Measurements from ENCODE around the gene RAD51D.

RAD51D gene

DNA sequence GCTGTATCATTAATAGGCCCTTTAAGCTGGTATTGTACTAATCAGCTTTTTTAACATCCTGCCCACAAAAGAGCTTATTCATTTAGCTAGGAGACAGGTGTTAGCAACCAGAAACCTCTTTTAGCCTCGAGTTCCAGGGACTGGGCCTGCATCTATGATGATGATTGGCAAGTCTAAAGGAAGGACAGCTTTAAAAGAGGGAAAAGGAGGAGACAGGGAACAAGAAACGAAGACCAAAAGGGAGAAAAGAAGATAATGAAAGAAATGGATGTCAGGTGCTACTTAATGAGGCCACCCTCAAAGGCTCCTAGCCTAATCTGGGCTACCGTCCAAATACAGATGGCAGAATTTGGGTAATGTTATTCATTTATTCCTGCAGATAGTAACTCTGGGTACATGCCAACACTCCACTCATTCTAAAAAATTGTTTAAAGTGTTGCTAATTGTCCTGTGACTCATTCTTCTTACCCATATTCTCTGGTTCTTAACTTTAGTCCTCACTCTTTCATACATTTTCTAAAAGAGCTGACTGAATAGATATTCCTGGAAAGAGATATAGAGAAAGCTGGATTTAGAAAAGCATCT is 37.5 kb downstream of the RAD51D start:
- no peak overlapping the region for H2AFZ ChIP-seq (ENCODE audit: low read depth, low read length)
- peaks cover 14% of the 10 kb centered on the region for H3K4me1 ChIP-seq (ENCODE audit: insufficient read depth, low read length)
- no peaks in the 10 kb centered on the region for H3K36me3 ChIP-seq (ENCODE audit: insufficient read depth, low read length)
- no peaks in the 10 kb centered on the region for H3K9me3 ChIP-seq (ENCODE audit: low read length)
- H3K27me3 ChIP-seq (ENCODE audit: insufficient read depth, low read length) = no peaks in the 10 kb centered on the region
- H3K4me3 ChIP-seq (ENCODE audit: low read length) = no peak overlapping the region

DNA sequence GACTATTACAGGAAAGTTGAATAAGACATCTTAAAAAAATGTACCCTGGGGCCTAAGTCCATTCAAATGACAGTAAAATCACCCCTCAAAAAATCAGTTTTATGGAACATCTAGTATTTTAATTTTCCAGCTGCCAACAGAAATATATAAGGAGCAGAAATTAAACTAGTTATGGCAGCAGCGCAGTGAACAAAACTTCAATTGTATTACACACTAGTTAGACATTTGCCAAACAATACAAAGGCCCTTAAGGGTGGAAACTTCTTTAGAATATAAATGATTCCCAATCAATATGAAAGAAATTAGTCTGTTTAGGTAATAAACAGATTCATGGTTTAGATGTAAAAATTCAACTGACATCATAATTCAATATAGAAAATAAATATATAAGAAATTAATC is 38.0 kb downstream of the RAD51D start:
- Histone ChIP-seq H3K4me3 (ENCODE audit: low read length) (no peak overlapping the region), H3K36me3 (ENCODE audit: insufficient read depth, low read length) (no peaks in the 10 kb centered on the region), H3K4me1 (ENCODE audit: insufficient read depth, low read length) (peaks cover 9% of the 10 kb centered on the region), H3K9me3 (ENCODE audit: low read length) (no peaks in the 10 kb centered on the region), H3K27me3 (ENCODE audit: insufficient read depth, low read length) (no peaks in the 10 kb centered on the region), H2AFZ (ENCODE audit: low read depth, low read length) (no peak overlapping the region)

DNA sequence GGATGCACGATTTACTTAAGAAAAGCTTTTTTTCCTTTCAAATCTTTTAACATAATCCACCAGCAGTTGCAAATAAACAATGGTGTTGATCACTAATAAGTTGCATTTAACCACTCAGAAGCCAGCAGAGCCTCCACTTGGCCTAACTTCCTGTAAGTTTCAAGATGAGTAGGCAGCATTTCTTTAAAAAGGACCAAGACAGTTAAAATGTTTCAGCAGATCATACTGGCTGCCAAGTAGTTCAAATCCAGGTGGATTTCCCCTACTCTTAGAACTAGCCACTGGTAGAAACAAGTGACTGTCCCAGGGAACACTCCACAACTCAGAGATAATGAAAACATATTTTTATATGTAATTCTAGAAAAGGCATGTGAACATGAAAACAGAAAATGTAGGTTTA is 39.1 kb downstream of the RAD51D start:
- Histone ChIP-seq H3K4me1 (ENCODE audit: insufficient read depth, low read length) (peaks cover 9% of the 10 kb centered on the region), H3K9me3 (ENCODE audit: low read length) (no peaks in the 10 kb centered on the region), H2AFZ (ENCODE audit: low read depth, low read length) (no peak overlapping the region), H3K4me3 (ENCODE audit: low read length) (no peak overlapping the region), H3K36me3 (ENCODE audit: insufficient read depth, low read length) (no peaks in the 10 kb centered on the region), H3K27me3 (ENCODE audit: insufficient read depth, low read length) (no peaks in the 10 kb centered on the region)

DNA sequence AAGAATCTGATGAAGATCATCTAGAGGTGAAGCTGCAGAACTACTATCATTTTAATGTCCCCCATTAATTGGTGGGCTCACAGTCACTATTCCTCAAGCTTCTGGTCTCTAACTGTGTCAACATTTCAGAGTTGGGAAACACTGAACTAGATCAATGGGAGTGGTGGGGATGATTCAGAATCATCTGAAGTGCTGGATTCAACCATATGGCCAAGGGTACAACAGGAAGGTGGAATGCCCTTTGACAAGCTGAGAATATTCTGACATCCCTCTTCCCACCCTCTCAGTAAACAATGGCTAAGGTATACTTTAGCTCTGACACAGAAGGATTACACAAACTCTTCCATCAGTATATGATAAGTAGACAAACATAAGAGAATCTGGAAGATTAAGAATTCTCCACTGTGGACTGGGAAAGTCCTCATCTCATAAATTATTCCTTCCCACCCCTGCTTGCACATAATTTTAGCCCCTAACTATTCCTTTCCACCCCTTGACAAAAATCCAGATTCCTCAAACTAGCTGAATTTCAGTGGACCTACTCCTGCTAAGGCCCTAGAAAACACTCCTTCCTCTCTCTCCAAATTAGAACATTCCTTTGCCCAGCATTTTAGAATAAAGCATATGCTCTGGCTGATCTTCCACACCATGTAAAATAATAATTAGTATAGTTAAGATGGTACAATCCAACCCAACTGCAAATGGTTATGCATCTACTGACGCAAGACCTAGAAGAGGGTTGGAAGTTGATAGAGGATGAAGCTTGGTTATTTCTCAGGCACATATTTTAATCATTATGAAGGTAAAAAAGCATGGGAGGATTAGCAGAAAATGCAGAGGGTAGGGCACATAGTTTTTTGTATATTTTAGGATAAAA is 39.9 kb downstream of the RAD51D start:
- Histone ChIP-seq H3K9me3 (ENCODE audit: low read length) (no peaks in the 10 kb centered on the region), H3K4me3 (ENCODE audit: low read length) (no peak overlapping the region), H3K36me3 (ENCODE audit: insufficient read depth, low read length) (no peaks in the 10 kb centered on the region), H3K4me1 (ENCODE audit: insufficient read depth, low read length) (peaks cover 15% of the 10 kb centered on the region), H2AFZ (ENCODE audit: low read depth, low read length) (no peak overlapping the region), H3K27me3 (ENCODE audit: insufficient read depth, low read length) (no peaks in the 10 kb centered on the region)

DNA sequence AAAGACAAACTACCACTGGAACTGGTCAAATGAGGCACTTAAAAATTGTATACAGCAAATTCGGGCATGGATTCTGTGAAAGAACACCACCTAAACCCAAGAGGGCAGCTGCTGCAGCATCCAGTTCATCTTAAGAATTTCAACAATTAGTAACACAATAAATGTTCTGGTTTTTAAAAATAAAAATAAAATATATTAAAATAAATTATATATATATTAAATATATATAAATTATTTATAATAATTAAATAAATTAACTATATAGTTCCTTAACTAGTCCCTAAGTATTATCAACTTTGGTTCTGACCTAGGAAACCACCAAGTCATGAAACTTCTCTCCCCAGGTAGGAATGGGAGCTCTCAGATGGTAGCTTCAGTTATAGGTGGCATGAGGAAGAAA is 42.8 kb downstream of the RAD51D start:
- no peak overlapping the region for H3K4me3 ChIP-seq (ENCODE audit: low read length)
- no peaks in the 10 kb centered on the region for H3K27me3 ChIP-seq (ENCODE audit: insufficient read depth, low read length)
- no peaks in the 10 kb centered on the region for H3K9me3 ChIP-seq (ENCODE audit: low read length)
- no peak overlapping the region for H2AFZ ChIP-seq (ENCODE audit: low read depth, low read length)
- H3K36me3 ChIP-seq (ENCODE audit: insufficient read depth, low read length) = no peaks in the 10 kb centered on the region
- peaks cover 15% of the 10 kb centered on the region for H3K4me1 ChIP-seq (ENCODE audit: insufficient read depth, low read length)

DNA sequence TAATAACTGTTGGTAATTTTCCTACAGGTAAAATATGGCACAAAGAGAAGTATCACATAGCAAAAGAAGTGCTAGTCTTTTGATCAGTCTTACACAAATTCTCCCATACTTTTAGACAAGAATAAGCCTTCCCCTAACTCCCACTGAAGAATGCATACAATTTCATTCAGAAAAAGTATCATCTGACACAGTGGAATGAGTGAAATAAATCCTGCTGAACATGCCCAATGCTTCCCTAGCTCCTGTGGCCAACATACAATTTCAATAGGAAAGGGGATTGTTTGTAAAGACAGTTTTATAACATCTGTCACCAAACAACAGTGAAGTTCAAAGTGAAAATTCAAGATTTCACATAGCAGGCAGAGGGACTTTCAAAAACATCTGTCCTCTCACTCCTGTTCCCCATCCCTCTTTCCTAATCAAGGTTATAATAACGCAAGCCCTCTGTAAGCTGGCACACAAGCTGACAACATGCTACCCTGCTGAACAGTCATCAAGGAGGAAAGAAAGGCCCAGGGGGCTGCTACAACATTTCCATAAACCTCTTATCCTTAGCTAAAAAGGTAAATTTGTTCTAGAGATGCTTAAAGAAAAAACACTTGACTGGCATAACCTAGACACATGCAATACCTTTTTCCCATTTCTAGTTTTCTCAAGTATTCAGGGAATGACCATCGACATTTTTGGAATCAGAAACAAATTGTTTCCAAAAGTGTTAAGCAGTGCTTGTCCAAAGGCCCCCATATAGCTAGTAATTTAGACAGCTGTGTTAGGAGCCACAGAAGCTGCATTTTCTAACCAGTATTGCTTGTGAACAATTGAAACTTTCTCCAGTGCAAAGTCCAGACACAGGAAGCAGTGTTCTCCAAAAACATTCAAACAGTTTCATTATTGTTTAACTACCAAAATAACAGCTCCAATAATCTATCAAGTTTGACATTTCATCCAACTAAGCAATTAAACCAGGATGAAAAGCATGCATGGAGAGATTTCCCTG is 44.7 kb downstream of the RAD51D start:
- Histone ChIP-seq H3K9me3 (ENCODE audit: low read length) (no peaks in the 10 kb centered on the region), H3K4me1 (ENCODE audit: insufficient read depth, low read length) (peaks cover 15% of the 10 kb centered on the region), H3K36me3 (ENCODE audit: insufficient read depth, low read length) (no peaks in the 10 kb centered on the region), H3K27me3 (ENCODE audit: insufficient read depth, low read length) (no peaks in the 10 kb centered on the region), H3K4me3 (ENCODE audit: low read length) (no peak overlapping the region), H2AFZ (ENCODE audit: low read depth, low read length) (no peak overlapping the region)

DNA sequence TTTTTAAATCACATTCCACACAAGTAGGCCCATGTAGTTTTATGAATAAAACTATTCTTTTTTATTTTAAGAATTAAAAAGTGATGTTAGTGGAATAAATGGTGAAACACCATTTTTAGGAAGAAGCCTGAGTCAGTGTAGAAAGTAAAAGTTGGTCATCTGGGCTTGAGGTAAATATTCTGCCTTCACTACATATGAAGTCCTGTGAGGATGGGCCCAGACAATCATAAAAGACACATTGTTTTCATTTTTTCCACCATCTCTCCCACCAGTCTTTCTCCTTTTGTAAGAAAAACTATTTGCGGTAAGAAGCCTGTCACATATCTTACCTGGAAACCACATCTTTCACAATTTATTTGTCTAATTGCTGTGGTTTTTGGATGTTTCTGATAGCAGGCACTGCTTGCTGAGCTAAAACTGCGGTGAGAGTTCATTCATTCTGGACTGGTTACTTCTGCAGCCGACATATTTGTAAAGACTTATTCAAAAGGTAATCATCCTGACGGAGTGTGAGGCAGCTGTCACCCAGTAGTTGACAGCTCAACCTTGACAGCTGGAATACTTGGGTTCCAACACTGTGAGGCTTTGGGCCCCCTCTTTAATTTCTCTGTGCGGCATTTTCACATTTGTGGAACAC is 45.6 kb downstream of the RAD51D start:
- H3K27me3 ChIP-seq (ENCODE audit: insufficient read depth, low read length) = no peaks in the 10 kb centered on the region

DNA sequence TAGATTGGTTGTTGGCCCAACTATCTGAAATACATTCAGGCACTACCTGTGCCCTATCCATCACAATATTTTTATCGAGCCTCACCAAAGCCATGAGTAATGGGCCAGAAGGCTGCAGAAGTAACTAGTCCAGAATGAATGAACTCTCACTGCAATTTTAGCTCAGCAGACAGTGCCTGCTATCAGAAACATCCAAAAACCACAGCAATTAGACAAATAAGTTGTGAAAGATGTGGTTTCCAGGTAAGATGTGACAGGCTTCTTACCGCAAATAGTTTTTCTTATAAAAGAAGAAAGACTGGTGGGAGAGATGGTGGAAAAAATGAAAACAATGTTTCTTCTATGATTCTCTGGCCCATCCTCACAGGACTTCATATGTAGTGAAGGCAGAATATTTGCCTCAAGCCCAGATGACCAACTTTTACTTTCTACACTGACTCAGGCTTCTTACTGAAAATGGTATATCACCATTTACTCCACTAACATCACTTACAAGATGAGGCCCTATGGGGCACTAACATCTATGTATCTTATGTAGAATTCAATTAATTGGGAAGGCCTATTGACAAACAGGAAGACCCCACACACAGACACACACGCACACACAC is 46.4 kb downstream of the RAD51D start:
- Histone ChIP-seq H3K27me3 (ENCODE audit: insufficient read depth, low read length) (no peaks in the 10 kb centered on the region), H3K9me3 (ENCODE audit: low read length) (no peaks in the 10 kb centered on the region), H2AFZ (ENCODE audit: low read depth, low read length) (no peak overlapping the region), H3K4me3 (ENCODE audit: low read length) (no peak overlapping the region), H3K4me1 (ENCODE audit: insufficient read depth, low read length) (peaks cover 15% of the 10 kb centered on the region), H3K36me3 (ENCODE audit: insufficient read depth, low read length) (no peaks in the 10 kb centered on the region)

More for the DNA sequence above, 45.6 kb downstream of the RAD51D start:
- Histone ChIP-seq H3K4me1 (ENCODE audit: insufficient read depth, low read length) (peaks cover 15% of the 10 kb centered on the region), H3K4me3 (ENCODE audit: low read length) (no peak overlapping the region), H3K36me3 (ENCODE audit: insufficient read depth, low read length) (no peaks in the 10 kb centered on the region), H3K9me3 (ENCODE audit: low read length) (no peaks in the 10 kb centered on the region), H2AFZ (ENCODE audit: low read depth, low read length) (no peak overlapping the region)

DNA sequence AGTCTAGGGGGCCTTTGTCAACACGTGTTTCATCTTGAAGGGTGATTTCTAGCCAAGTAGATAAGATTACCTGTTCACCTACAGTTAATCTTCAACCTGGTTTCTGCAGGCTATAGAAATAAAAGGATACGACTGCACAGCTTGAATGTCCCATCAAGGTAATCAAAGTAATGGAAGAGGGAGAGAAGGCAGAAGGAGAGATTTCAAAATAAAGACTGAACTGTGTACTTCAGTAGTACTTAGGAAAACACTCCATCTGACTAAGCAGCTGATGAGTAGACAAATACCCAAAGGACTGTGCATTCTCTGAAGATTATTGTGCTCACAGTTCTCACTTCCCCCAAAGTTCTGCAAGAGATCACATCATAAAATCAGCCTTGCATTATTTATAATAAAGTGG is 50.3 kb downstream of the RAD51D start:
- Histone ChIP-seq H2AFZ (ENCODE audit: low read depth, low read length) (no peak overlapping the region), H3K36me3 (ENCODE audit: insufficient read depth, low read length) (no peaks in the 10 kb centered on the region), H3K4me1 (ENCODE audit: insufficient read depth, low read length) (peaks cover 7% of the 10 kb centered on the region), H3K27me3 (ENCODE audit: insufficient read depth, low read length) (no peaks in the 10 kb centered on the region), H3K4me3 (ENCODE audit: low read length) (no peak overlapping the region), H3K9me3 (ENCODE audit: low read length) (no peaks in the 10 kb centered on the region)

DNA sequence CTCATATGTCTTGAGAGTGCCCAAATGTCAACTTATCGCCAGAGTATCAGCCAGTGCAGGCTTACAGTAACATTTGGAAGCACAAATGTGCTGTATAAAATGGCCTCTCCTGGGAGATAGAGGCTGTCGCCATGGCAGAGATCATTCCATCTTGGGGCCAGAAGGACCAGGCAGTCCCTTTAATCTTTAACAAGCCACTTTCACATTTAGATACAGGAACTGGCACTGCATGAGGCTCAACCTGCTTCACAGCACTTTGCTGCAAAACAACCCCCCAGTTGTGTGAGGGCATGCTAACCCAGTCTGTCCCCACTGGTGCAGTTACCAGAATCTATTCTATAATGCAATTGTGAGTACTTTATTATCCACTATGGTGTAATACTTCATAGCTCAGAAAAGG is 51.4 kb downstream of the RAD51D start:
- Histone ChIP-seq H3K9me3 (ENCODE audit: low read length) (no peaks in the 10 kb centered on the region), H3K4me1 (ENCODE audit: insufficient read depth, low read length) (peaks cover 13% of the 10 kb centered on the region), H2AFZ (ENCODE audit: low read depth, low read length) (no peak overlapping the region), H3K4me3 (ENCODE audit: low read length) (no peak overlapping the region), H3K27me3 (ENCODE audit: insufficient read depth, low read length) (no peaks in the 10 kb centered on the region), H3K36me3 (ENCODE audit: insufficient read depth, low read length) (no peaks in the 10 kb centered on the region)

DNA sequence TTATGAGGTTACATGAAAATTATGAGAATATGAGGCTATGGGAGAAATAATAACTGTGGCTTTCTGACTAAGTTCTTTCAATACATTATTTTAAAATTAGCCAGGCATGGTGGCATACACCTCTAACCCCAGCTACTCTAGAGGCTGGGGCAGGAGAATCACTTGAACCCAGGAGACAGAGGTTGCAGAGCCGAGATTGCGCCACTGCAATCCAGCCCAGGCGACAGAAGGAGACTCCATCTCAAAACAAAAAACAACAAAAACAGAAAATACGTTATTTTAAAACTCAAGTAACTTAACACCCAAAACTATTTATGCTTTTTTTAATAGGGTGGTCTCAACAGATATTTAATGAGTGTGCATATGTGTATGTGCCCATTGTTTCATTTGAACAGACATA is 53.8 kb downstream of the RAD51D start:
- Histone ChIP-seq H2AFZ (ENCODE audit: low read depth, low read length) (no peak overlapping the region), H3K36me3 (ENCODE audit: insufficient read depth, low read length) (no peaks in the 10 kb centered on the region), H3K27me3 (ENCODE audit: insufficient read depth, low read length) (no peaks in the 10 kb centered on the region)

DNA sequence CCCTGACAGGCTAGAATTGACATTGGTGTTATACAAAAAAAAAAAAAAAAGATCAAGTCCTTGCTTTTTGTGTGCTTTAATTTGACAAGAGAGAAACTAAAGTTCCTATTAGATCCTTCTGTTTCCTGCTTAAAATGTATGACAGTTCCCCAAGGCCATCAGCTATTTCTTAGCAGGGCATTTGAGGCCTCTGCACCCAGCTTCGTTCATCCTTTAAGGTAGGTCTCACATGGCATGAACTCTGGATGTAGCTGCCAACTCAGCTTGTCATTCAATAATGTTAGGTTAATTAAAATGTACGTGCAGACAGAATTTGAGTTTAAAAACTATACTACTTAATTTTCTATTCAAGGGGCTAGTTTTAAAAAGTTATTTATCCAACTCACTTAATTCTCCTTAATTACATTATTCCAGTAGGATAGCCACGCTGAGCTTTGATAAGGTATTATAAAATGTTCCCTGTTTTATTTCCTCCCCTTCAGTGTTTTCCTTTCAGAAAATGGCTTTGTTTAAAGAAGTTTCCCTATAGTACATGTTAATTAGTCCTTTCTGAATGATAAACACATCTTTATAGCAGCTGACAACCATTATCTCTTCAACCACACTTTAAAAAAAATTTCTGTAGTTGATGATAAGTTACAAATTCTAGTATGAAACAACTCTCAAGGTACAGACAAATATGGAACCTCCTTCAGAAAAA is 55.0 kb downstream of the RAD51D start:
- peaks cover 13% of the 10 kb centered on the region for H3K4me1 ChIP-seq (ENCODE audit: insufficient read depth, low read length)
- H3K9me3 ChIP-seq (ENCODE audit: low read length) = no peaks in the 10 kb centered on the region
- no peaks in the 10 kb centered on the region for H3K36me3 ChIP-seq (ENCODE audit: insufficient read depth, low read length)
- no peaks in the 10 kb centered on the region for H3K27me3 ChIP-seq (ENCODE audit: insufficient read depth, low read length)
- H2AFZ ChIP-seq (ENCODE audit: low read depth, low read length) = no peak overlapping the region
- H3K4me3 ChIP-seq (ENCODE audit: low read length) = no peak overlapping the region

More for the DNA sequence above, 53.8 kb downstream of the RAD51D start:
- H3K9me3 ChIP-seq (ENCODE audit: low read length) = no peaks in the 10 kb centered on the region
- H3K4me3 ChIP-seq (ENCODE audit: low read length) = no peak overlapping the region
- peaks cover 13% of the 10 kb centered on the region for H3K4me1 ChIP-seq (ENCODE audit: insufficient read depth, low read length)

All from neuron (in vitro differentiated cells).